Fibroblast of mammary gland (primary cell): Measurements from ENCODE around the gene IL1RAPL2.
"Not testable (repeated sequence)": the region's sequence is repeated elsewhere in the genome, so short reads cannot be mapped to it uniquely, and the experiment has no call there.

Experiments used
- DNase-seq: peaks from one replicate; pipeline ENCODE4 v3.0.0-alpha.2; 2010; ENCODE audit warnings: low read depth
- H3K4me3 ChIP-seq: 2 replicates; pipeline ENCODE4 v1.5.1; 2011; ENCODE audit warnings: low read depth, mild to moderate bottlenecking, low read length, moderate library complexity; ENCODE audit not compliant: control insufficient read depth
- TF ChIP-seq, protein P1 (sequence below): conservative IDR thresholded peaks from 2 replicates; pipeline ENCODE4 v1.5.1; 2011; ENCODE audit warnings: low read depth, low read length, inconsistent platforms; ENCODE audit not compliant: control insufficient read depth, insufficient read depth

Gene IL1RAPL2

DNA sequence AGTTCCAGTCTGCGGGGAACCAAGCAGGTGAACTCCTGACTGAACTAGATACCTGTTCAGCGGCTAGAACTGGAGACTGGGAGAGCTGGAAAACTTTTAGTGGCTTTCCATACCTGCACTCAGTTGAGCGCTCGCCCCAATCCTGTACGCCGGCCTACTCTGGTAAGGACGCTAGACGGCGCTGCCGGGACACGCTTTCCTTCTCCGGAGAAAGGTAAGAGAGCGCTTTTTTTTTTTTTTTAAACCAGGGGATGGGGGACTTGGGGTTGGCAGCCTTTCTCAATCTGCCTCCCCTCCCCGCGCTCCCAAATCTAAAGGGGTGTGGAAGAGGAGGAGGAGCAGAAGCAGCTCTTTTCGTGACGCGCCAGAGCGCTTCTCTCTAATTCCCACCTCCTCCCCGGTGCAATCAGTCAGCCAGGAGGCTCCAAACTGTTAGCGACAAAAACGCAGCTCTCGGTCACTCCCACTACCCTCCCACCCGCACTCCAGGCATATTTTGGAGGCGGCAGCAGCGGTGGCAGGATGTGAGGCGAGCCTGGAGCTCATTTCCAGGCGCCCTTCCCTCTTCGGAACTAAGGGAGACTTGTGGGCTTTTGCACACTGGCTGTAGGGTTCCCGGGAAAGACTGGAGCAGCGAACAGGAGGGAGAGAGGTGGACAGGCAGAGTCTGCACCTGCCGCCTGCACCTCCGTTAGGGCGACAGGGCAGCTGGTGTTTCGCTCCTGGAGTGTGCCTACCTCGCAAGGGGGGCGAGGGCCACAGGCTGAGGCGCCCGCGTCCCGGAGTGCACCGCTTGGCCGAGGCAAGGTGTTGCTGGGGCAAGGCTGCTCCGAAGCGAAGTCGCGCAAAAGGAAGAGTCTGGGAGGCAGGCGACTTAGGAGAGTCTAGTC is at the start of gene IL1RAPL2:
IL1RAPL2 (plus strand) TSS at position 409 of the 890 bp plus-strand sequence.
- DNase-seq = peak; percentile 28
- no peak within 1 kb of the TSS for H3K4me3 ChIP-seq
- TF ChIP-seq, protein P1, sequence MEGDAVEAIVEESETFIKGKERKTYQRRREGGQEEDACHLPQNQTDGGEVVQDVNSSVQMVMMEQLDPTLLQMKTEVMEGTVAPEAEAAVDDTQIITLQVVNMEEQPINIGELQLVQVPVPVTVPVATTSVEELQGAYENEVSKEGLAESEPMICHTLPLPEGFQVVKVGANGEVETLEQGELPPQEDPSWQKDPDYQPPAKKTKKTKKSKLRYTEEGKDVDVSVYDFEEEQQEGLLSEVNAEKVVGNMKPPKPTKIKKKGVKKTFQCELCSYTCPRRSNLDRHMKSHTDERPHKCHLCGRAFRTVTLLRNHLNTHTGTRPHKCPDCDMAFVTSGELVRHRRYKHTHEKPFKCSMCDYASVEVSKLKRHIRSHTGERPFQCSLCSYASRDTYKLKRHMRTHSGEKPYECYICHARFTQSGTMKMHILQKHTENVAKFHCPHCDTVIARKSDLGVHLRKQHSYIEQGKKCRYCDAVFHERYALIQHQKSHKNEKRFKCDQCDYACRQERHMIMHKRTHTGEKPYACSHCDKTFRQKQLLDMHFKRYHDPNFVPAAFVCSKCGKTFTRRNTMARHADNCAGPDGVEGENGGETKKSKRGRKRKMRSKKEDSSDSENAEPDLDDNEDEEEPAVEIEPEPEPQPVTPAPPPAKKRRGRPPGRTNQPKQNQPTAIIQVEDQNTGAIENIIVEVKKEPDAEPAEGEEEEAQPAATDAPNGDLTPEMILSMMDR = peak; percentile 49

DNA sequence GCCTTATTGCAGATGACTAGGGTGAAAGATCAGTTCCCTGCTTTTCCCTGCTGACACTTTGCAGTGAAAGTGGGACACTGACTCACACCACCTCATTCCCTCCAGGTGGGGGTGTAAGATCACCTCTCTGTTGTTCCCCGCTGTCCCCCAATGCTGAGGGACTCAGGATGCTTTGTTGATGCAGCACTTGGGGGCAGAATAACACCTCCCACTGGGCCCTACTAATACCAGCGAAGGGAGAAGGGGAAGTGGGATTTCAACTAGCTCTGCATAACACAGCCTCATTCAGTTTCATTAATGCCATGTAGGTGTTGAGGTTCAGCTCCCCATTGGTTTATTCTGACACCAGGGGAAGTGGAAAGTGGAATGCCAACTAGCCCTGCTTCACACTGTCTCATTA is 43.6 kb upstream of the IL1RAPL2 start:
- no peak for DNase-seq
- TF ChIP-seq, protein P1 = no peak
- H3K4me3 ChIP-seq = no peak overlapping the region

DNA sequence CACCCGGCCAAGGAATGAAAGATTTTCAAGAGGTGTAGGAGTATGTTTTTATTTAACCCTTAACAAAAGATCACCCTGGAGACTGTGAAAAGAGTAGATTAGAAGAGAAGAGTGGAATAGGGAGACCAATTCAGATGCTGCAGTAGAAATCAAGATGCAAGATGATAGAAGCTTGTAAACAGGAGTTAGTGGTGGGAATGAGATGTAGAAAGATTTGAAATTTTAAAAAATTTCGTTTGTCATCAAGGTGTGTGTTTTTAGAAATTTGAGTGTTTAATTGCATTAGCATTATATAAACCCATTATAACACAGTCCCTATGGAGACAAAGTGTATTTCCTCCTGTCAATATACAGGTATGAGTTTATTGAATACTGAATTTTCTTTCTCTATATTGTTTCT is 42.1 kb upstream of the IL1RAPL2 start:
- no peak for DNase-seq
- TF ChIP-seq, protein P1 = no peak
- no peak overlapping the region for H3K4me3 ChIP-seq

DNA sequence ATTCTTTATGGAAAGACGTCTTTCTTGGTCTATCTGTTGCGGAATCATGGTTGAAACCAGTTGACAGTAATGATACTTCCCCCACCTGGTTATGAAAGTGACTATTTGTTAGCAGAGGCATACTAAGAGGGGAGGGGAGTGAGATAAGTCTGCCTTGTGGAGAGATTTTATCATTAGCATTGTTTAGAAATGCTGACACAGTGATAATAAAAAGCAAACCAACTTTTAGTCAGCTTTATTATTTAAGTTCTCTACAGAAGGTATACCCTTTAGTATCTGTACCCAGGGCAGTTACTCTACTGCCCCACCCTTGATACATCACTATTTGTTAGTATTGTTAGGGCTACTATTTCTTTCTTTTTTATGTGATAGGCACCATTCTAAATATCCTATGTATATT is 26.9 kb upstream of the IL1RAPL2 start:
- no peak overlapping the region for H3K4me3 ChIP-seq
- no peak for DNase-seq
- TF ChIP-seq, protein P1 = no peak

DNA sequence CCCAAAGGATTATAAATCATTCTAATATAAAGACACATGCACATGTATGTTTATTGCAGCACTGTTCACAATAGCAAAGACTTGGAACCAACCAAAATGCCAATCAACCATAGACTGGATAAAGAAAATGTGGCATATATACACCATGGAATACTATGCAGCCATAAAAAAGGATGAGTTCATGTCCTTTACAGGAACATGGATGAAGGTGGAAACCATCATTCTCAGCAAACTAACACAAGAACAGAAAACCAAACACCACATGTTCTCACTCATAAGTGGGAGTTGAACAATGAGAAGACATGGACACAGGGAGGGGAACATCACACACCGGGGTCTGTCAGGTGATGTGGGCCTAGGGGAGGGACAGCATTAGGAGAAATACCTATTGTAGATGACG is 23.6 kb upstream of the IL1RAPL2 start:
- H3K4me3 ChIP-seq, DNase-seq: not testable (repeated sequence)

DNA sequence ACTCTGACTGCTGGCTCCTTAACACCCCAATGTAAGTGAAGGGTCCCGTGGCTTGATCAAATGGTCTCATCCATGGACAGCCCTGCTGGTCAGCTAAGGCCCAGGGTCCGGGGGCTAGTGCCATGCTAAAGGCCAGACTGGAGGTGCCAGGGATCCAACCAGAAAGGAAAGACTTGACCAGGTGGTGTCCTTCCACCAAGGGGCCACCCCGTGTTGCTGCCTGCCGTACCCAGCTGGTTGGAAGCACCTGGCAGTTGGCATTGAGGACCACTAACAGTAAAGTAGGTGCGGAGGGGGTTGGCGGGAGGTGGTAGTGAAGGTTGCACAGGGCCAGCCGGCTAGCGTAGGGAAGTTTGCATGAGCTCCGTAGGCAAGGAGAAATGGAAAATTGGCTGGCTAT is 1.7 kb upstream of the IL1RAPL2 start:
- DNase-seq = no peak
- TF ChIP-seq, protein P1 = no peak
- no peak overlapping the region for H3K4me3 ChIP-seq

DNA sequence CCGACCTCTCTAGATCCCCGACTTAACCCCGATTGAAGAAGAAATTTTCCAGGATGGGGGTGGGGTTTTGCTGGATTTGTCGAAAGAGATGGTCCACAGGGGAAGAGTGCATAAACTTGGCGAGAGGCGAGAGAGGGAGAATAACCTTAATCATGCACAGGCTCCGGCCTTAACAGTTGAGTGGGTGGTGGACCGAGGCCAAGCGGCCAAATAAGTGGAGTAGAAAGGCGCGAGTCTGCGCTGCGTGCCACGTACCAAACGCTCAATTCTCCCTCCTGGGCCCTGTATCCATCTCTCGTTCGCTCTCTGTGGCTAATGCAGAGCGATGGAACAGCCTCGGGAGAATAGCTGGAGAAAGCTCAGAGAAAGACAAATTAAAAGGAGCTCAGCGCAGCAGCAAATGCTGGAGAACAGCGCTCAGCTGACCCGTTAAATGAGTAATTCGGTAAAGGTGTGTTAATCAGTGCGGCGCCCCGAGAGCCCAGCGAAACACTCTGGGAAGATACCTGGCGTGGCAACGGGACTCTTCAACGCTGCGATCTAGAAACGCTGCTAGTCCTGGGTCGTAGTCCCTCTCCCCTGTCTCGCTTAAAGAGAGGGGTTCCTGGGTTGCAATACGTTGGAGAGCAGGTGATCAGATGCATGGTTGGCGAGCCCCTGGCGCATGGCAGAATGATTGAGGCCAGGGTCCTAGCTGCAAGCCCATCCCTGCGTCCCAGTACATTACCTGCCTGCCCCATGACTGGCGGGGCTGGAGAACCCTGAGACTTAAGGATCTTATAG is 887 bp upstream of the IL1RAPL2 start:
- TF ChIP-seq, protein P1 = no peak
- no peak for DNase-seq
- H3K4me3 ChIP-seq = no peak overlapping the region
